Caco-2 (cell line): ENCODE data around the gene ABCA4. TPM values are rescaled to one million over a fixed set of nuclear protein-coding genes. Genes with fewer than 3 reads are reported as not detected.

Experiments used
- BruUV-seq: library from RNA; stranded (reverse); fragments of 400-500 nt; replicated peaks from 2 replicates; lab custom pipeline; 2021; lab: Mats Ljungman, UMichigan
- CTCF ChIA-PET: fragments of 300-600 bp; sonication (Branson Sonifier 250); formaldehyde crosslinking; loops from one replicate; lab custom pipeline; 2022; ENCODE audit warnings: antibody characterized with exemption; lab: Charles Lee
- POLR2A ChIA-PET: fragments of 300-600 bp; sonication (Branson Sonifier 250); formaldehyde crosslinking; loops from one replicate; lab custom pipeline; 2022; ENCODE audit warnings: antibody characterized with exemption; lab: Charles Lee
- DNase-seq, 2 experiments: peaks; one replicate each; pipeline versions ENCODE4 v3.0.0 to v3.0.0-alpha.2; 2020 to 2022
- H3K27me3 ChIP-seq: replicated peaks from 2 replicates; pipeline ENCODE4 v1.6.0; 2011; ENCODE audit warnings: low read length; ENCODE audit not compliant: control insufficient read depth, insufficient read depth
- H3K36me3 ChIP-seq: 2 replicates; pipeline ENCODE4 v1.5.1; 2011; ENCODE audit warnings: low read length; ENCODE audit not compliant: control insufficient read depth, insufficient read depth
- H3K4me1 ChIP-seq: fragments of 250-450 bp; sonication (Bioruptor Pico); 2 replicates; pipeline ENCODE4 v1.5.1; 2020; ENCODE audit warnings: mild to moderate bottlenecking
- H3K4me3 ChIP-seq: 2 replicates; pipeline ENCODE4 v1.5.1; 2011; ENCODE audit warnings: low read depth, mild to moderate bottlenecking, control low read depth, low read length
- H3K9me3 ChIP-seq: fragments of 250-450 bp; sonication (Bioruptor Pico); 2 replicates; pipeline ENCODE4 v1.5.1; 2020; ENCODE audit warnings: mild to moderate bottlenecking, moderate library complexity
- H3K27ac Mint-ChIP-seq: one replicate; pipeline ENCODE4 v1.8.0; 2022; ENCODE audit warnings: mixed read lengths; ENCODE audit not compliant: unreplicated experiment
- H3K27me3 Mint-ChIP-seq: one replicate; pipeline ENCODE4 v1.8.0; 2022; ENCODE audit warnings: mixed read lengths; ENCODE audit not compliant: insufficient read depth, unreplicated experiment
- H3K36me3 Mint-ChIP-seq: one replicate; pipeline ENCODE4 v1.8.0; 2022; ENCODE audit warnings: mild to moderate bottlenecking, mixed read lengths; ENCODE audit not compliant: insufficient read depth, unreplicated experiment
- H3K4me1 Mint-ChIP-seq: one replicate; pipeline ENCODE4 v1.8.0; 2022; ENCODE audit warnings: low read depth, mixed read lengths; ENCODE audit not compliant: unreplicated experiment
- H3K4me3 Mint-ChIP-seq: one replicate; pipeline ENCODE4 v1.8.0; 2022; ENCODE audit warnings: mild to moderate bottlenecking, moderate library complexity, mixed read lengths; ENCODE audit not compliant: unreplicated experiment
- H3K9me3 Mint-ChIP-seq: one replicate; pipeline ENCODE4 v1.8.0; 2022; ENCODE audit warnings: mixed read lengths; ENCODE audit not compliant: unreplicated experiment
- intact Hi-C: fragments of 100-400 bp; cut with micrococcal nuclease; formaldehyde crosslinking; loops from one replicate; pipeline ENCODE4 v1.10.0; 2022; ENCODE audit not compliant: unreplicated experiment
- total RNA-seq: library from RNA; stranded (reverse); gene quantifications from 2 replicates; pipeline ENCODE4 v1.2.3, GENCODE V29; 2022
- TF ChIP-seq, protein P1 (sequence below), 2 experiments: fragments of 200-600 bp in 1 of 2; IDR thresholded peaks; 1 replicate in 1 of 2; 2 replicates in 1 of 2; pipeline versions ENCODE4 v1.5.1 to v1.8.0; 2011 to 2022; ENCODE audit warnings: antibody characterized with exemption in 1 of 2, control low read depth in 1 of 2, inconsistent platforms in 1 of 2, low read depth in 1 of 2, low read length in 1 of 2, mild to moderate bottlenecking in 1 of 2, moderate library complexity in 1 of 2; ENCODE audit not compliant: insufficient read depth in 1 of 2, severe bottlenecking in 1 of 2, unreplicated experiment in 1 of 2

ABCA4 gene
- total RNA-seq, 1 experiment from 2014 or later, result 1.8 TPM

- Histone ChIP-seq H3K4me3 (no peak overlapping the region), H3K4me1 (peaks cover 31% of the 10 kb centered on the region), H3K27me3 (no peaks in the 10 kb centered on the region), H3K36me3 (no peaks in the 10 kb centered on the region), H3K9me3 (no peaks in the 10 kb centered on the region)
- Mint-ChIP-seq H3K4me1 (peaks cover 38% of the 10 kb centered on the region), H3K4me3 (no peak overlapping the region), H3K36me3 (no peaks in the 10 kb centered on the region), H3K27me3 (no peaks in the 10 kb centered on the region), H3K9me3 (no peaks in the 10 kb centered on the region), H3K27ac (no peak overlapping the region)
- BruUV-seq, result no TSS peak
- intact Hi-C loops, result no loop called here
- POLR2A ChIA-PET, result interaction anchor here (1.0 kb wide), 1 partner anchor 10 kb away, joined by 4 read pairs; no protein-coding TSS in a partner anchor
- TF ChIP-seq, protein P1, sequence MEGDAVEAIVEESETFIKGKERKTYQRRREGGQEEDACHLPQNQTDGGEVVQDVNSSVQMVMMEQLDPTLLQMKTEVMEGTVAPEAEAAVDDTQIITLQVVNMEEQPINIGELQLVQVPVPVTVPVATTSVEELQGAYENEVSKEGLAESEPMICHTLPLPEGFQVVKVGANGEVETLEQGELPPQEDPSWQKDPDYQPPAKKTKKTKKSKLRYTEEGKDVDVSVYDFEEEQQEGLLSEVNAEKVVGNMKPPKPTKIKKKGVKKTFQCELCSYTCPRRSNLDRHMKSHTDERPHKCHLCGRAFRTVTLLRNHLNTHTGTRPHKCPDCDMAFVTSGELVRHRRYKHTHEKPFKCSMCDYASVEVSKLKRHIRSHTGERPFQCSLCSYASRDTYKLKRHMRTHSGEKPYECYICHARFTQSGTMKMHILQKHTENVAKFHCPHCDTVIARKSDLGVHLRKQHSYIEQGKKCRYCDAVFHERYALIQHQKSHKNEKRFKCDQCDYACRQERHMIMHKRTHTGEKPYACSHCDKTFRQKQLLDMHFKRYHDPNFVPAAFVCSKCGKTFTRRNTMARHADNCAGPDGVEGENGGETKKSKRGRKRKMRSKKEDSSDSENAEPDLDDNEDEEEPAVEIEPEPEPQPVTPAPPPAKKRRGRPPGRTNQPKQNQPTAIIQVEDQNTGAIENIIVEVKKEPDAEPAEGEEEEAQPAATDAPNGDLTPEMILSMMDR (IDR thresholded peaks at IDR 0.05; ENCODE audit: insufficient read depth in 1 of 2, low read depth in 1 of 2, low read length in 1 of 2, severe bottlenecking in 1 of 2, unreplicated experiment in 1 of 2), result no peak
- CTCF ChIA-PET, result no interaction called here
- DNase-seq, result no peak
Measured at GRCh38 chr1:94071391-94071790, 49.6 kb downstream of the ABCA4 start.

DNA sequence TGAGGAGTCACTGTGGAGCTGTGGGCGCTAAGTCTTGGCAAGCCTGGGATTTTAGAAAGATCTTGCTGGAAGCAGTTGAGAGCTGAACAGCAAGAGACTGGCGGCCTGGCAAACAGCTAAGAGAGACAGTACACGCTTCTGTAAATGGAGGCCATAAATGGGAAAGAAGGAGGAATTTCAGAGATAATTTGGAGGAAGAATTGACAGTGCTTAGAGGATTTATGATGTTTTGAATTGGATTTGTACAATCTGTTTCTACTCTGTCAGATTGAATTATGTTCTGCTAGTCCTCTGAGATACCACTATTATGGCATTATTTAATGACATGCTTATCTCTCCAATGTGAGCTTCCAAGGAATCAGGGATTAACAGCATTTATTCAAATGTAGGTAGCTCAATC, 50.1 kb downstream of the ABCA4 start:
- POLR2A ChIA-PET, result interaction anchor here (1.0 kb wide), 1 partner anchor 9 kb away, joined by 4 read pairs; no protein-coding TSS in a partner anchor
- Mint-ChIP-seq H3K9me3 (no peaks in the 10 kb centered on the region), H3K27ac (peak overlapping the region; percentile 34)

DNA sequence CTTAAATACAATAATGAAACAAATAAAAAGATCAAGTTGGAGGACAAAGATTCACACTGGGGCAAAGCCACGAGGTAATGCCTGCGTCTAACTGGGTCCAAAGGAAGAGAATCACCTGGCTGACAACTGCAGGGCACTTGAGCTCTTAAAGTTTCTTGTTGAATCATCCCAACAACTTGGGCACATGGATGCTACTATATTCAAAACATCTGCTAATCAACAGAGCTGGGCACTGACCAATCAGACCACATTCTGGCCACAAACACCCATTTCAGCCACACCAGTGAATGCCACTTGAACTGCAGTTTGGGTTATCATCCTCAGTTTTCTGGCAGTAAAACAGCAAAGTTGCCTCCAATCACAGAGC, 51.0 kb downstream of the ABCA4 start:
- POLR2A ChIA-PET, result no interaction called here
- CTCF ChIA-PET, result no interaction called here
- no peak for DNase-seq
- H3K27ac Mint-ChIP-seq, result peak overlapping the region; percentile 84
- no peaks in the 10 kb centered on the region for H3K27me3 Mint-ChIP-seq
- H3K4me1 Mint-ChIP-seq, result peaks cover 38% of the 10 kb centered on the region
- Histone ChIP-seq H3K27me3 (no peaks in the 10 kb centered on the region), H3K36me3 (no peaks in the 10 kb centered on the region), H3K4me1 (peaks cover 31% of the 10 kb centered on the region), H3K4me3 (no peak overlapping the region), H3K9me3 (no peaks in the 10 kb centered on the region)
- no peaks in the 10 kb centered on the region for H3K36me3 Mint-ChIP-seq
- no peaks in the 10 kb centered on the region for H3K9me3 Mint-ChIP-seq
- intact Hi-C loops, result loop anchor here (2.0 kb wide), 1 partner anchor 247 kb away; no protein-coding TSS in a partner anchor
- no TSS peak for BruUV-seq
- TF ChIP-seq, protein P1 (IDR thresholded peaks at IDR 0.05; ENCODE audit: insufficient read depth in 1 of 2, low read depth in 1 of 2, low read length in 1 of 2, severe bottlenecking in 1 of 2, unreplicated experiment in 1 of 2), result no peak
- no peak overlapping the region for H3K4me3 Mint-ChIP-seq

More for the DNA sequence above, 50.1 kb downstream of the ABCA4 start:
- Histone ChIP-seq H3K4me1 (peaks cover 31% of the 10 kb centered on the region), H3K27me3 (no peaks in the 10 kb centered on the region), H3K4me3 (no peak overlapping the region), H3K36me3 (no peaks in the 10 kb centered on the region), H3K9me3 (no peaks in the 10 kb centered on the region)
- no peak for DNase-seq
- no peaks in the 10 kb centered on the region for H3K27me3 Mint-ChIP-seq
- no TSS peak for BruUV-seq
- H3K36me3 Mint-ChIP-seq, result no peaks in the 10 kb centered on the region
- CTCF ChIA-PET, result no interaction called here
- intact Hi-C loops, result no loop called here
- H3K4me3 Mint-ChIP-seq, result no peak overlapping the region
- peaks cover 38% of the 10 kb centered on the region for H3K4me1 Mint-ChIP-seq
- TF ChIP-seq, protein P1 (IDR thresholded peaks at IDR 0.05; ENCODE audit: insufficient read depth in 1 of 2, low read depth in 1 of 2, low read length in 1 of 2, severe bottlenecking in 1 of 2, unreplicated experiment in 1 of 2), result no peak
